SK-N-SH treated with all-trans-retinoic acid at 6 μM for 48 hours (cell line): Measurements from ENCODE around the gene CPSF4L.

Experiments used
- ATAC-seq: fragments of 200-7000 bp; cut with Tn5 transposase; 3 replicates; pipeline ENCODE4 v1.9.1; 2020; ENCODE audit warnings: mild to moderate bottlenecking, moderate library complexity
- BACH2 ChIP-seq: fragments of 250-450 bp; sonication (Bioruptor Pico); IDR thresholded peaks from 2 replicates; pipeline ENCODE4 v1.9.0; 2021; ENCODE audit warnings: mild to moderate bottlenecking, borderline replicate concordance
- CSDC2 ChIP-seq: fragments of 250-450 bp; sonication (Bioruptor Pico); IDR thresholded peaks from 2 replicates; pipeline ENCODE4 v1.5.0; 2020; ENCODE audit warnings: mild to moderate bottlenecking, moderate library complexity
- CSRNP3 ChIP-seq: fragments of 250-450 bp; sonication (Bioruptor Pico); IDR thresholded peaks from 2 replicates; pipeline ENCODE4 v1.5.1; 2021; ENCODE audit warnings: mild to moderate bottlenecking, moderate library complexity
- ESRRG ChIP-seq: fragments of 250-450 bp; sonication (Bioruptor Pico); IDR thresholded peaks from 2 replicates; pipeline ENCODE4 v1.6.1; 2021; ENCODE audit warnings: mild to moderate bottlenecking
- GLIS3 ChIP-seq: fragments of 250-450 bp; sonication (Bioruptor Pico); IDR thresholded peaks from 2 replicates; pipeline ENCODE4 v1.5.0; 2020; ENCODE audit warnings: mild to moderate bottlenecking, moderate library complexity
- ISL1 ChIP-seq: fragments of 250-450 bp; sonication (Bioruptor Pico); IDR thresholded peaks from 2 replicates; pipeline ENCODE4 v2.1.2; 2022; ENCODE audit warnings: mild to moderate bottlenecking, moderate library complexity
- OSR1 ChIP-seq: fragments of 250-450 bp; sonication (Bioruptor Pico); IDR thresholded peaks from 2 replicates; pipeline ENCODE4 v1.8.0; 2022; ENCODE audit warnings: moderate library complexity, mild to moderate bottlenecking, inconsistent platforms
- POU6F1 ChIP-seq: fragments of 250-450 bp; sonication (Bioruptor Pico); IDR thresholded peaks from 2 replicates; pipeline ENCODE4 v1.8.0; 2021; ENCODE audit warnings: low read depth, mild to moderate bottlenecking, moderate library complexity, borderline replicate concordance
- PPARA ChIP-seq: fragments of 250-450 bp; sonication (Bioruptor Pico); IDR thresholded peaks from 2 replicates; pipeline ENCODE4 v1.5.0; 2020; ENCODE audit warnings: mild to moderate bottlenecking, borderline replicate concordance
- RARB ChIP-seq: fragments of 250-450 bp; sonication (Bioruptor Pico); IDR thresholded peaks from 2 replicates; pipeline ENCODE4 v1.8.0; 2021; ENCODE audit warnings: mild to moderate bottlenecking, moderate library complexity
- SNAI2 ChIP-seq: fragments of 250-450 bp; sonication (Bioruptor Pico); IDR thresholded peaks from 2 replicates; pipeline ENCODE4 v1.5.0; 2020; ENCODE audit warnings: mild to moderate bottlenecking, moderate library complexity
- TOX ChIP-seq: fragments of 250-450 bp; sonication (Bioruptor Pico); IDR thresholded peaks from 2 replicates; pipeline ENCODE4 v1.8.0; 2021; ENCODE audit warnings: mild to moderate bottlenecking, moderate library complexity, borderline replicate concordance
- TSHZ2 ChIP-seq: fragments of 250-450 bp; sonication (Bioruptor Pico); IDR thresholded peaks from 2 replicates; pipeline ENCODE4 v1.5.0; 2020; ENCODE audit warnings: mild to moderate bottlenecking, moderate library complexity
- ZC3H10 ChIP-seq: fragments of 250-450 bp; sonication (Bioruptor Pico); IDR thresholded peaks from 2 replicates; pipeline ENCODE4 v1.5.1; 2021; ENCODE audit warnings: mild to moderate bottlenecking, moderate library complexity
- ZFP3 ChIP-seq: fragments of 250-450 bp; sonication (Bioruptor Pico); IDR thresholded peaks from 2 replicates; pipeline ENCODE4 v1.5.0; 2020; ENCODE audit warnings: mild to moderate bottlenecking, moderate library complexity
- ZFP30 ChIP-seq: fragments of 450-650 bp; formaldehyde crosslinking; IDR thresholded peaks from 2 replicates; pipeline ENCODE4 v1.5.0; 2022; ENCODE audit warnings: mild to moderate bottlenecking, moderate library complexity
- ZNF565 ChIP-seq: fragments of 450-650 bp; formaldehyde crosslinking; conservative IDR thresholded peaks from 2 replicates; pipeline ENCODE4 v1.5.0; 2020; ENCODE audit warnings: low read depth, mild to moderate bottlenecking, moderate library complexity
- ZNF70 ChIP-seq: fragments of 450-650 bp; formaldehyde crosslinking; IDR thresholded peaks from 2 replicates; pipeline ENCODE4 v1.5.0; 2020; ENCODE audit warnings: mild to moderate bottlenecking, moderate library complexity
- ZNF8 ChIP-seq: fragments of 450-650 bp; formaldehyde crosslinking; IDR thresholded peaks from 2 replicates; pipeline ENCODE4 v1.5.0; 2020; ENCODE audit warnings: mild to moderate bottlenecking, moderate library complexity
- TF ChIP-seq, protein P1 (sequence below): fragments of 250-450 bp; sonication (Bioruptor Pico); IDR thresholded peaks from 2 replicates; pipeline ENCODE4 v1.8.0; 2020; ENCODE audit warnings: mild to moderate bottlenecking, moderate library complexity, borderline replicate concordance

The CPSF4L gene

DNA sequence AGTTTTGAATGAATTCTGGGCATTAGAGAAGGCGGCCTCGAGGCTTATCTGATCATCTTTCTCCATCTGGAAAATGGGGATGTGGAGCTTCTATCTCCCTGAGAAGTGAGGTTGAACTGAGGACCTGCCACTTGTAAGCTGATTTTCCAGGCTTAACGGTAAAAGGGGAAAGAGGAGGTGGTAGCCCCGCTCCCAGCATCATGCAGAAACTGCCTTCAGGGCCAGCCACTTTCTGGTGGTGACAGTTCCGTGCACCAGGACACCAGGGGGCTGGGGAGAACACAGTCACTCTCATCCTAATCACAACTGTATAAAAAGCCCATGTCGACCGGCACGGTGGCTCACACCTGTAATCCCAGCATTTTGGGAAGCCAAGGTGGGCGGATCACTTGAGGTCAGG is 20.9 kb upstream of the CPSF4L start:
- no peak for ATAC-seq

GRCh38 chr17:73281928-73282327 is 20.2 kb upstream of the CPSF4L start:
- TF ChIP-seq SNAI2 (CRISPR knock-in tag) (no peak), ZNF70 (CRISPR knock-in tag) (no peak), CSRNP3 (CRISPR knock-in tag) (no peak), ZFP30 (CRISPR knock-in tag) (no peak), TOX (CRISPR knock-in tag) (no peak), RARB (CRISPR knock-in tag) (no peak), CSDC2 (CRISPR knock-in tag) (no peak), TSHZ2 (CRISPR knock-in tag) (no peak), ISL1 (no peak), ZFP3 (CRISPR knock-in tag) (no peak), GLIS3 (CRISPR knock-in tag) (no peak), PPARA (CRISPR knock-in tag) (no peak), POU6F1 (CRISPR knock-in tag) (no peak)
- TF ChIP-seq, protein P1, sequence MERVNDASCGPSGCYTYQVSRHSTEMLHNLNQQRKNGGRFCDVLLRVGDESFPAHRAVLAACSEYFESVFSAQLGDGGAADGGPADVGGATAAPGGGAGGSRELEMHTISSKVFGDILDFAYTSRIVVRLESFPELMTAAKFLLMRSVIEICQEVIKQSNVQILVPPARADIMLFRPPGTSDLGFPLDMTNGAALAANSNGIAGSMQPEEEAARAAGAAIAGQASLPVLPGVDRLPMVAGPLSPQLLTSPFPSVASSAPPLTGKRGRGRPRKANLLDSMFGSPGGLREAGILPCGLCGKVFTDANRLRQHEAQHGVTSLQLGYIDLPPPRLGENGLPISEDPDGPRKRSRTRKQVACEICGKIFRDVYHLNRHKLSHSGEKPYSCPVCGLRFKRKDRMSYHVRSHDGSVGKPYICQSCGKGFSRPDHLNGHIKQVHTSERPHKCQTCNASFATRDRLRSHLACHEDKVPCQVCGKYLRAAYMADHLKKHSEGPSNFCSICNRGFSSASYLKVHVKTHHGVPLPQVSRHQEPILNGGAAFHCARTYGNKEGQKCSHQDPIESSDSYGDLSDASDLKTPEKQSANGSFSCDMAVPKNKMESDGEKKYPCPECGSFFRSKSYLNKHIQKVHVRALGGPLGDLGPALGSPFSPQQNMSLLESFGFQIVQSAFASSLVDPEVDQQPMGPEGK (CRISPR knock-in tag) = no peak
- ATAC-seq = no peak

More for the DNA sequence above, 20.9 kb upstream of the CPSF4L start:
- TF ChIP-seq ZNF8 (no peak), ZC3H10 (CRISPR knock-in tag) (no peak), ZFP3 (CRISPR knock-in tag) (no peak), ESRRG (CRISPR knock-in tag) (no peak), BACH2 (CRISPR knock-in tag) (no peak), RARB (CRISPR knock-in tag) (no peak)
- TF ChIP-seq, all 23 proteins: peak for 0

- ATAC-seq = no peak
- TF ChIP-seq ESRRG (CRISPR knock-in tag) (no peak), RARB (CRISPR knock-in tag) (no peak), OSR1 (CRISPR knock-in tag) (no peak), ISL1 (no peak)
Observed at GRCh38 chr17:73280191-73280590, 18.5 kb upstream of the CPSF4L start.

DNA sequence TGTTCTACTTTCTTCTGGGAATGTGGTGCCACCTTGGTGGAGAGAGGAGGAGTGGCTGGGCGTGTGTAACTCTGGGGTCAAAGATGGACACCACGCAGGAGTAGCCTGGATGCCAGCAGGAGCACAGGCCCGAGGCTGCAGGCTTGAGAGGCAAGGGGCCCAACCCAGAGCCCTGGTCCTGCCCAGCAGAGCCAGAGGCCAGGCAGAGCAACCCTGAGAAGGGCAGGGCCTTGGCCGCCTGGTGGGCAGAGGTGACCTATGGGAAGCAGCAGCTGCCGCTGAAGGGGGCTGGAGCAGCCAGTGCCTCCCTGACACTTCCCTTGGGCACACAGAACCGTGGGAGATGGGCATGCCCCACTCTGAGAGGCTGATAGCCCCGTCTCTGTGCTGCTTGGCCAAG is 18.0 kb upstream of the CPSF4L start:
- ATAC-seq = no peak
- TF ChIP-seq CSDC2 (CRISPR knock-in tag) (no peak), ZNF8 (no peak), TOX (CRISPR knock-in tag) (no peak), BACH2 (CRISPR knock-in tag) (no peak), ZNF565 (no peak), ZC3H10 (CRISPR knock-in tag) (no peak), ZFP30 (CRISPR knock-in tag) (no peak), ISL1 (no peak)
- TF ChIP-seq, protein P1 (CRISPR knock-in tag) = no peak
